Endothelial cell of umbilical vein (primary cell): Measurements from ENCODE around the gene CDC14B. TPM values are rescaled to one million over a fixed set of nuclear protein-coding genes. Genes with fewer than 3 reads are reported as not detected.

Experiments used
- BruUV-seq: library from RNA; stranded (reverse); fragments of 400-500 nt; replicated peaks from 2 replicates; lab custom pipeline; 2021; lab: Mats Ljungman, UMichigan
- CTCF ChIA-PET: fragments of 300-600, 350-600 bp; sonication (Branson Sonifier 250); formaldehyde crosslinking; loops from one replicate; lab custom pipeline; 2021; ENCODE audit warnings: antibody characterized with exemption, inconsistent platforms; lab: Charles Lee
- POLR2A ChIA-PET: fragments of 300-600, 350-600 bp; sonication (Branson Sonifier 250); formaldehyde crosslinking; loops from one replicate; lab custom pipeline; 2021; ENCODE audit warnings: antibody characterized with exemption, inconsistent platforms; lab: Charles Lee
- DNase-seq: peaks from one replicate; pipeline ENCODE4 v3.0.0-alpha.2; 2011; ENCODE audit warnings: low read depth, low spot score
- FAIRE-seq: peaks from 2 replicates; lab custom pipeline; 2011; peaks lifted over from hg19 to GRCh38; lab: Jason Lieb, UNC
- H2AFZ ChIP-seq: 2 replicates; pipeline ENCODE4 v1.6.0; 2012; ENCODE audit warnings: low read depth, low read length, control low read depth, inconsistent platforms
- H3K27ac ChIP-seq: 2 replicates; pipeline ENCODE4 v1.5.1; 2011; ENCODE audit warnings: low read depth, mild to moderate bottlenecking, control low read depth, low read length, moderate library complexity; ENCODE audit not compliant: insufficient read depth
- H3K27me3 ChIP-seq, 2 experiments: 2 replicates each; pipeline versions ENCODE4 v1.6.0 to v1.6.1; 2011; ENCODE audit warnings: low read length in 2 of 2, mixed read lengths in 1 of 2; ENCODE audit not compliant: control insufficient read depth in 2 of 2, insufficient read depth in 2 of 2
- H3K36me3 ChIP-seq, 2 experiments: 2 replicates in 1 of 2; 3 replicates in 1 of 2; pipeline ENCODE4 v1.5.1; 2011; ENCODE audit warnings: low read length in 2 of 2, mild to moderate bottlenecking in 1 of 2, moderate library complexity in 1 of 2; ENCODE audit not compliant: control insufficient read depth in 2 of 2, insufficient read depth in 2 of 2; ENCODE audit errors: extremely low read depth in 1 of 2
- H3K4me1 ChIP-seq: 3 replicates; pipeline ENCODE4 v1.5.1; 2011; ENCODE audit warnings: mild to moderate bottlenecking, low read length; ENCODE audit not compliant: control insufficient read depth, insufficient read depth; ENCODE audit errors: extremely low read depth
- H3K4me2 ChIP-seq: 2 replicates; pipeline ENCODE4 v1.6.1; 2011; ENCODE audit warnings: low read length, control low read depth, mixed read lengths; ENCODE audit not compliant: insufficient read depth
- H3K4me3 ChIP-seq, 3 experiments: fragments of 200-600 bp in 1 of 3; sonication (generic), shearing (Covaris generic) in 1 of 3; replicated peaks in 1 of 3; 2 replicates each; pipeline ENCODE4 v1.5.1; 2011 to 2016; ENCODE audit warnings: control low read depth in 3 of 3, low read length in 3 of 3, mild to moderate bottlenecking in 2 of 3, inconsistent platforms in 1 of 3, low read depth in 1 of 3, moderate library complexity in 1 of 3; ENCODE audit not compliant: insufficient read depth in 1 of 3
- H3K79me2 ChIP-seq: 2 replicates; pipeline ENCODE4 v1.6.0; 2012; ENCODE audit warnings: low read length, inconsistent platforms; ENCODE audit not compliant: control insufficient read depth, insufficient read depth
- H3K9ac ChIP-seq: replicated peaks from 2 replicates; pipeline ENCODE3; 2011; ENCODE audit warnings: low read length, control low read depth; ENCODE audit not compliant: insufficient read depth; ENCODE audit errors: extremely low read depth
- H3K9me1 ChIP-seq: replicated peaks from 3 replicates; pipeline ENCODE4 v1.6.0; 2011; ENCODE audit warnings: mild to moderate bottlenecking, low read length; ENCODE audit not compliant: control insufficient read depth, insufficient read depth; ENCODE audit errors: extremely low read depth
- H3K9me3 ChIP-seq: replicated peaks from 2 replicates; pipeline ENCODE4 v1.5.1; 2012; ENCODE audit warnings: low read length, inconsistent platforms; ENCODE audit not compliant: control insufficient read depth, insufficient read depth
- H4K20me1 ChIP-seq: replicated peaks from 2 replicates; pipeline ENCODE3; 2011; ENCODE audit warnings: mild to moderate bottlenecking, low read length; ENCODE audit not compliant: control insufficient read depth, insufficient read depth; ENCODE audit errors: extremely low read depth
- EZH2 ChIP-seq: IDR thresholded peaks from 2 replicates; pipeline ENCODE4 v1.6.1; 2012; ENCODE audit warnings: borderline replicate concordance, low read depth, mild to moderate bottlenecking, moderate library complexity, low read length, inconsistent platforms; ENCODE audit not compliant: severe bottlenecking
- FOS ChIP-seq: IDR thresholded peaks from 2 replicates; pipeline ENCODE4 v1.6.1; 2011; ENCODE audit warnings: mild to moderate bottlenecking, low read length, moderate library complexity, borderline replicate concordance; ENCODE audit not compliant: insufficient read depth
- GATA2 ChIP-seq: IDR thresholded peaks from 2 replicates; pipeline ENCODE4 v1.7.0; 2011; ENCODE audit warnings: low read depth, mild to moderate bottlenecking, moderate library complexity, mixed read lengths, low read length; ENCODE audit not compliant: insufficient read length, insufficient read depth
- JUN ChIP-seq: IDR thresholded peaks from 2 replicates; pipeline ENCODE4 v1.6.1; 2011; ENCODE audit warnings: borderline replicate concordance, low read depth; ENCODE audit not compliant: insufficient read length, insufficient read depth
- MYC ChIP-seq: IDR thresholded peaks from one replicate; pipeline ENCODE4 v1.6.1; 2011; ENCODE audit warnings: mild to moderate bottlenecking, low read depth, low read length
- POLR2A ChIP-seq: IDR thresholded peaks from 2 replicates; pipeline ENCODE4 v1.6.1; 2012; ENCODE audit warnings: low read depth, mild to moderate bottlenecking, control low read depth, low read length
- POLR2AphosphoS5 ChIP-seq: IDR thresholded peaks from 2 replicates; pipeline ENCODE4 v1.6.1; 2012; ENCODE audit warnings: low read depth, mild to moderate bottlenecking, control low read depth, low read length, moderate library complexity; ENCODE audit not compliant: insufficient read depth
- dilution Hi-C: fragments of 300-500 bp; cut with MboI; formaldehyde crosslinking; loops from one replicate; pipeline ENCODE4 v1.15.0; 2019; ENCODE audit warnings: low sequenced_read_pairs; ENCODE audit not compliant: extremely low pct_ligation_motif_present
- intact Hi-C: fragments of 100-400 bp; cut with micrococcal nuclease; formaldehyde crosslinking; loops from one replicate; pipeline ENCODE4 v1.10.0; 2022
- polyA plus RNA-seq, 4 experiments: library from polyadenylated mRNA; depleted of rRNA in 3 of 4; stranded (reverse) in 3 of 4; unstranded in 1 of 4; fragments of >200 nt; gene quantifications; 2 replicates each; pipeline versions ENCODE4 v1.2.1 to v1.2.3, GENCODE V29; 2011 to 2012; ENCODE audit warnings: missing spikeins in 1 of 4
- total RNA-seq: library from RNA; stranded (reverse); gene quantifications from 2 replicates; pipeline ENCODE4 v1.2.3, GENCODE V29; 2021
- TF ChIP-seq, protein P1 (sequence below), 2 donors: IDR thresholded peaks; 1 replicate in 1 of 2; 2 replicates in 1 of 2; pipeline ENCODE4 v1.5.1; 2011; ENCODE audit warnings: low read length in 2 of 2, mild to moderate bottlenecking in 2 of 2, moderate library complexity in 2 of 2, control low read depth in 1 of 2, inconsistent platforms in 1 of 2, low read depth in 1 of 2; ENCODE audit not compliant: insufficient read depth in 1 of 2; ENCODE audit errors: extremely low read depth in 1 of 2
- TF ChIP-seq, protein P2 (sequence below): IDR thresholded peaks from 2 replicates; pipeline ENCODE4 v1.6.1; 2011; ENCODE audit not compliant: insufficient read depth, insufficient read length

The CDC14B gene
- total and polyA plus RNA-seq, 2 donors (not counting 3 experiments of a cell fraction or from before 2014, with no cell fraction given): 0.39 to 0.93 TPM

DNA sequence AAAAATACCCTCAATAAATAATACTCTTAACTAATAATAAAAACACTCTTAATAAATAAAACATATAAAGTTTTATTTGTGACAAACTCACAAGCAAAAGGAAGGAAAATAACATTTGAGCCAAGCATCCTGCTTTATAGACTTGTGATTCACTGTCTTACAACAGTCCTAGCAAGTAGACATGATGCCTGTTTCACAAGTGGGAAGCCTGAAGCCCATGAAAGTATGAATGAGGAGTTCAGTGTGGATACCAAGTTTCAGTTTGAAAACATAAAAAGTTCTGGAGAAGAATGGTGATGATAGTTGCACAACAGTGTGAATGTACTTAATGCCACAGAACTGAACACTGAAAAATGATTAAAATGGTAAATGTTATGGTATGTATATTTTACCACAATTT lies 158.8 kb downstream of the CDC14B start:
- Histone ChIP-seq H2AFZ (no peak overlapping the region), H3K27ac (no peak overlapping the region), H3K9me3 (no peaks in the 10 kb centered on the region), H3K27me3 (no peaks in the 10 kb centered on the region), H3K4me3 (no peak overlapping the region), H4K20me1 (no peaks in the 10 kb centered on the region), H3K79me2 (no peaks in the 10 kb centered on the region), H3K36me3 (no peaks in the 10 kb centered on the region), H3K4me2 (no peak overlapping the region), H3K4me1 (no peaks in the 10 kb centered on the region), H3K9ac (no peak overlapping the region), H3K9me1 (no peaks in the 10 kb centered on the region)
- BruUV-seq: no TSS peak
- ChIA-PET CTCF (interaction anchor here (1.2 kb wide), 1 partner anchor 25 kb away, joined by 3 read pairs; no protein-coding TSS in a partner anchor), POLR2A (no interaction called here)
- TF ChIP-seq, protein P1, sequence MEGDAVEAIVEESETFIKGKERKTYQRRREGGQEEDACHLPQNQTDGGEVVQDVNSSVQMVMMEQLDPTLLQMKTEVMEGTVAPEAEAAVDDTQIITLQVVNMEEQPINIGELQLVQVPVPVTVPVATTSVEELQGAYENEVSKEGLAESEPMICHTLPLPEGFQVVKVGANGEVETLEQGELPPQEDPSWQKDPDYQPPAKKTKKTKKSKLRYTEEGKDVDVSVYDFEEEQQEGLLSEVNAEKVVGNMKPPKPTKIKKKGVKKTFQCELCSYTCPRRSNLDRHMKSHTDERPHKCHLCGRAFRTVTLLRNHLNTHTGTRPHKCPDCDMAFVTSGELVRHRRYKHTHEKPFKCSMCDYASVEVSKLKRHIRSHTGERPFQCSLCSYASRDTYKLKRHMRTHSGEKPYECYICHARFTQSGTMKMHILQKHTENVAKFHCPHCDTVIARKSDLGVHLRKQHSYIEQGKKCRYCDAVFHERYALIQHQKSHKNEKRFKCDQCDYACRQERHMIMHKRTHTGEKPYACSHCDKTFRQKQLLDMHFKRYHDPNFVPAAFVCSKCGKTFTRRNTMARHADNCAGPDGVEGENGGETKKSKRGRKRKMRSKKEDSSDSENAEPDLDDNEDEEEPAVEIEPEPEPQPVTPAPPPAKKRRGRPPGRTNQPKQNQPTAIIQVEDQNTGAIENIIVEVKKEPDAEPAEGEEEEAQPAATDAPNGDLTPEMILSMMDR (IDR thresholded peaks at IDR 0.05; ENCODE audit: extremely low read depth in 1 of 2, insufficient read depth in 1 of 2, low read depth in 1 of 2, low read length in 2 of 2): no peak
- TF ChIP-seq GATA2 (no peak), MYC (no peak)
- intact Hi-C loops (no loop called here), dilution Hi-C loops (no loop called here)
- DNase-seq: no peak
- FAIRE-seq: no peak

DNA sequence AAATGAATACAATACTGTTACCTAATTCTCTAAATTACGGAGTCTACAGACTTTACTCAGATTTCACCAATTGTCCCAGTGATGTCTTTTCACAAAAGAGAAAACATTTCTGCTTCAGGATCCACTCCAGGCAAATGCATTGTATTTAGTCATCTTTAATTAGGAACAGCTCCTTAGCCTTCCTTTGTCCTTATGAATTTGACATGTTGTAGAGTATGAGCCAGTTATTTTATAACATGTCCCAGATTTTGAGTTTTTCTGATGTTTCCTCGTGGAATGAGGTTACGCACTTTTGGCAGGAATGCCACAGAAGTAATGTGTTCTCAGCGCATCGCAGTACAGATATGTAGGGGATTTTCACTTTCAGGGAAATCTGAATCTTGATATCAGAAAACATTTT lies 159.2 kb downstream of the CDC14B start:
- Histone ChIP-seq H3K9me1 (no peaks in the 10 kb centered on the region), H3K79me2 (no peaks in the 10 kb centered on the region), H3K9me3 (no peaks in the 10 kb centered on the region), H3K4me1 (no peaks in the 10 kb centered on the region), H3K27ac (no peak overlapping the region), H3K36me3 (no peaks in the 10 kb centered on the region), H3K27me3 (no peaks in the 10 kb centered on the region), H3K4me3 (no peak overlapping the region), H4K20me1 (no peaks in the 10 kb centered on the region), H3K4me2 (no peak overlapping the region), H3K9ac (no peak overlapping the region), H2AFZ (no peak overlapping the region)
- no TSS peak for BruUV-seq
- FAIRE-seq: no peak
- dilution Hi-C loops (no loop called here), intact Hi-C loops (no loop called here)
- POLR2A ChIA-PET: no interaction called here
- CTCF ChIA-PET: no interaction called here
- DNase-seq: no peak
- no peak for TF ChIP-seq FOS
- no peak for TF ChIP-seq POLR2AphosphoS5
- TF ChIP-seq JUN: no peak
- TF ChIP-seq MYC: no peak
- TF ChIP-seq POLR2A: no peak
- TF ChIP-seq EZH2: no peak
- no peak for TF ChIP-seq GATA2
- TF ChIP-seq, protein P1 (IDR thresholded peaks at IDR 0.05; ENCODE audit: extremely low read depth in 1 of 2, insufficient read depth in 1 of 2, low read depth in 1 of 2, low read length in 2 of 2): no peak
- TF ChIP-seq, protein P2, sequence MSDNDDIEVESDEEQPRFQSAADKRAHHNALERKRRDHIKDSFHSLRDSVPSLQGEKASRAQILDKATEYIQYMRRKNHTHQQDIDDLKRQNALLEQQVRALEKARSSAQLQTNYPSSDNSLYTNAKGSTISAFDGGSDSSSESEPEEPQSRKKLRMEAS: no peak
